ENCODE measurements around the gene THBD.

DNA sequence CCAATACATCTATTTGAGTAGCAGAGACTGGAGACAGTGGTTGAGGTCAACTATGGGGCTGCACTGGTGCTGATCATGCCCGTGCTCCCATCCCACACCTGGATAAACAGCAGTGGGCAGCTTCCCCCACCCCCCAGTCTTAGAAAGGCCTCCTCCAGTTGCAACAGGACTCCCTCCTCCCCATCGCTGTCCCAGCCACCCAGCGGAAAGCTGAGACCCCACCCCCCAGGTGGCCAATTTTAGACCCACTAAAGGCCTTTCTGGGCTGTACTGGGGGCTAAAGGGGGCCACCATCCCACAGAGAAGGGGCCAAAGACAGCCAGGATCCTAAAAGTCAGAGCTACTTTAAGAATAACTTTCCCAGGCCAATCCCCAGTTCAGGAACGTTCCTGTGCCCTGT, 15.6 kb downstream of the THBD start:
- TF ChIP-seq EZH2phosphoT487 (IDR thresholded peaks at IDR 0.05; ENCODE audit: insufficient read depth, low read depth) (no peak), EZH2 (IDR thresholded peaks at IDR 0.05; ENCODE audit: insufficient read depth, poor library complexity, severe bottlenecking) (no peak)

All from GM23248 (cell line).